ENCODE results near the gene GRM4. TPM values are rescaled to one million over a fixed set of nuclear protein-coding genes. Genes with fewer than 3 reads are reported as not detected.
"Not testable (repeated sequence)": the region's sequence is repeated elsewhere in the genome, so short reads cannot be mapped to it uniquely, and the experiment has no call there.

The GRM4 gene
- total RNA-seq: under 1 TPM in 4 of 5 donors, not detected in 1; 0.10 to 0.38 (median 0.21) TPM
- total RNA-seq (2013): 0.02 TPM
- total RNA-seq: 0 to 0.41 (median 0.10) reads per million in 29 experiments

GRCh38 chr6:34146021-34146782, at the start of gene GRM4:
Gene GRM4, minus strand, starts transcription at chr6:34146087. Its CDS starts 12,591 bp downstream, at chr6:34133496.
- Histone ChIP-seq H3K9me3 (no peaks in the 10 kb centered on the region), H3K4me3 (ENCODE audit: control insufficient read depth in 1 of 2, extremely low read depth in 1 of 2, low read length in 1 of 2) (peak within 1 kb of the TSS; percentile 24 to 79), H3K27me3 (replicated peaks in 1 of 2; ENCODE audit: control insufficient read depth in 2 of 2, extremely low read depth in 1 of 2, insufficient read depth in 2 of 2, low read length in 1 of 2) (peaks cover 6 to 88% of the 10 kb centered on the region in 2 experiments), H3K4me1 (ENCODE audit: control insufficient read depth in 1 of 2, extremely low read depth in 1 of 2, insufficient read depth in 2 of 2, low read length in 2 of 2) (peaks cover 12 to 39% of the 10 kb centered on the region in 2 experiments), H3K27ac (ENCODE audit: low read length) (no peak within 1 kb of the TSS), H3K36me3 (ENCODE audit: control insufficient read depth in 2 of 2, extremely low read depth in 1 of 2, insufficient read depth in 1 of 2, low read length in 1 of 2) (no peaks in the 10 kb centered on the region)
- 55% methylated on average over 12 of the region's 20 CpGs for WGBS (ENCODE audit: insufficient coverage)
- no peak for ATAC-seq (replicated peaks in 1 of 4)
- Mint-ChIP-seq H3K27ac (no peak within 1 kb of the TSS), H3K4me1 (peaks cover 14 to 28% (median 17%) of the 10 kb centered on the region in 3 donors), H3K4me3 (peak within 1 kb of the TSS; percentile 68 to 78 (median 68)), H3K27me3 (peaks cover 33 to 70% of the 10 kb centered on the region in 2 donors), H3K36me3 (no peaks in the 10 kb centered on the region), H3K9me3 (no peaks in the 10 kb centered on the region)
- ChIA-PET CTCF (interaction anchor here (0.6 to 1.3 kb wide), 3 partner anchors 10 to 91 kb away, joined by 3 to 4 read pairs (median 3); no protein-coding TSS in a partner anchor), POLR2A (no interaction called here)
- DNase-seq: no peak

- H3K27ac Mint-ChIP-seq: no peak overlapping the region
- H3K9me3 Mint-ChIP-seq: no peaks in the 10 kb centered on the region
- DNase-seq (no peak), ATAC-seq (replicated peaks in 1 of 4) (no peak)
- H3K4me1 Mint-ChIP-seq: peaks cover 13 to 16% (median 16%) of the 10 kb centered on the region in 3 donors
- H3K27ac ChIP-seq (ENCODE audit: low read length): no peak overlapping the region
- WGBS (ENCODE audit: insufficient coverage): 90% methylated on average over 2 of the region's 3 CpGs
- H3K4me3 Mint-ChIP-seq: peak overlapping the region in 1 of 3 donors; percentile 27
- H3K36me3 ChIP-seq (ENCODE audit: control insufficient read depth in 2 of 2, extremely low read depth in 1 of 2, insufficient read depth in 1 of 2, low read length in 1 of 2): no peaks in the 10 kb centered on the region
- no peaks in the 10 kb centered on the region for H3K27me3 Mint-ChIP-seq
- CTCF ChIA-PET: interaction anchor here in 1 of 2 donors (0.8 to 1.4 kb wide), 3 partner anchors 55 to 413 kb away, joined by 3 to 11 read pairs (median 3); no protein-coding TSS in a partner anchor
- peaks cover 0 to 11% of the 10 kb centered on the region in 2 experiments for H3K27me3 ChIP-seq (replicated peaks in 1 of 2; ENCODE audit: control insufficient read depth in 2 of 2, extremely low read depth in 1 of 2, insufficient read depth in 2 of 2, low read length in 1 of 2)
- POLR2A ChIA-PET: no interaction called here
- H3K9me3 ChIP-seq: no peaks in the 10 kb centered on the region
- H3K36me3 Mint-ChIP-seq: no peaks in the 10 kb centered on the region
- no peak overlapping the region for H3K4me3 ChIP-seq (ENCODE audit: control insufficient read depth in 1 of 2, extremely low read depth in 1 of 2, low read length in 1 of 2)
- peaks cover 0 to 21% of the 10 kb centered on the region in 2 experiments for H3K4me1 ChIP-seq (ENCODE audit: control insufficient read depth in 1 of 2, extremely low read depth in 1 of 2, insufficient read depth in 2 of 2, low read length in 2 of 2)
These were observed 48.9 kb upstream of the GRM4 start for GRCh38 chr6:34194772-34195171.

GRCh38 chr6:34190504-34191122, 44.7 kb upstream of the GRM4 start:
- Mint-ChIP-seq H3K4me3 (no peak overlapping the region), H3K4me1 (peaks cover 11 to 12% (median 12%) of the 10 kb centered on the region in 3 donors), H3K27me3 (no peaks in the 10 kb centered on the region), H3K9me3 (no peaks in the 10 kb centered on the region), H3K27ac (peak overlapping the region in 1 of 2 donors; percentile 50), H3K36me3 (no peaks in the 10 kb centered on the region)
- 97% methylated on average over 10 of the region's 14 CpGs for WGBS (ENCODE audit: insufficient coverage)
- ATAC-seq (replicated peaks in 1 of 4): peak in 1 of 4 experiments; percentile 55
- H3K4me1 ChIP-seq (ENCODE audit: control insufficient read depth in 1 of 2, extremely low read depth in 1 of 2, insufficient read depth in 2 of 2, low read length in 2 of 2): peaks cover 0 to 11% of the 10 kb centered on the region in 2 experiments
- ChIA-PET POLR2A (interaction anchor here (0.6 to 0.8 kb wide), 2 partner anchors 14 to 29 kb away, joined by 3 to 4 read pairs; no protein-coding TSS in a partner anchor), CTCF (interaction anchor here (0.5 to 1.9 kb wide), 4 partner anchors 27 to 735 kb away, joined by 3 to 8 read pairs (median 4); no protein-coding TSS in a partner anchor)
- no peak for DNase-seq
- H3K36me3 ChIP-seq (ENCODE audit: control insufficient read depth in 2 of 2, extremely low read depth in 1 of 2, insufficient read depth in 1 of 2, low read length in 1 of 2): no peaks in the 10 kb centered on the region
- no peak overlapping the region for H3K27ac ChIP-seq (ENCODE audit: low read length)
- H3K27me3 ChIP-seq (replicated peaks in 1 of 2; ENCODE audit: control insufficient read depth in 2 of 2, extremely low read depth in 1 of 2, insufficient read depth in 2 of 2, low read length in 1 of 2): peaks cover 0 to 2% of the 10 kb centered on the region in 2 experiments
- H3K4me3 ChIP-seq (ENCODE audit: control insufficient read depth in 1 of 2, extremely low read depth in 1 of 2, low read length in 1 of 2): no peak overlapping the region
- H3K9me3 ChIP-seq: no peaks in the 10 kb centered on the region

GRCh38 chr6:34189806-34190503, 44.1 kb upstream of the GRM4 start:
- Mint-ChIP-seq H3K27me3 (no peaks in the 10 kb centered on the region), H3K4me1 (peaks cover 10 to 13% (median 12%) of the 10 kb centered on the region in 3 donors), H3K36me3 (no peaks in the 10 kb centered on the region), H3K4me3 (no peak overlapping the region), H3K27ac (peak overlapping the region in 1 of 2 donors; percentile 50), H3K9me3 (no peaks in the 10 kb centered on the region)
- ChIA-PET CTCF (interaction anchor here (0.5 to 1.9 kb wide), 4 partner anchors 26 to 225 kb away, joined by 3 to 8 read pairs (median 4); no protein-coding TSS in a partner anchor), POLR2A (interaction anchor here (0.6 to 0.8 kb wide), 2 partner anchors 15 to 30 kb away, joined by 3 to 4 read pairs; no protein-coding TSS in a partner anchor)
- ATAC-seq (replicated peaks in 1 of 4) (peak; percentile 69 to 96 (median 74)), DNase-seq (peak; percentile 31 to 80 (median 53))
- H3K9me3 ChIP-seq: no peaks in the 10 kb centered on the region
- no peaks in the 10 kb centered on the region for H3K27me3 ChIP-seq (replicated peaks in 1 of 2; ENCODE audit: control insufficient read depth in 2 of 2, extremely low read depth in 1 of 2, insufficient read depth in 2 of 2, low read length in 1 of 2)
- no peaks in the 10 kb centered on the region for H3K36me3 ChIP-seq (ENCODE audit: control insufficient read depth in 2 of 2, extremely low read depth in 1 of 2, insufficient read depth in 1 of 2, low read length in 1 of 2)
- H3K4me1 ChIP-seq (ENCODE audit: control insufficient read depth in 1 of 2, extremely low read depth in 1 of 2, insufficient read depth in 2 of 2, low read length in 2 of 2): peaks cover 3 to 11% of the 10 kb centered on the region in 2 experiments
- WGBS (ENCODE audit: insufficient coverage): 77% methylated on average over 11 of the region's 12 CpGs
- no peak overlapping the region for H3K4me3 ChIP-seq (ENCODE audit: control insufficient read depth in 1 of 2, extremely low read depth in 1 of 2, low read length in 1 of 2)
- no peak overlapping the region for H3K27ac ChIP-seq (ENCODE audit: low read length)

GRCh38 chr6:34184726-34185125, 38.8 kb upstream of the GRM4 start:
- H3K4me1 Mint-ChIP-seq: peaks cover 26 to 30% (median 29%) of the 10 kb centered on the region in 3 donors
- H3K27me3 Mint-ChIP-seq; H3K27me3 ChIP-seq (replicated peaks in 1 of 2; ENCODE audit: control insufficient read depth in 2 of 2, extremely low read depth in 1 of 2, insufficient read depth in 2 of 2, low read length in 1 of 2); H3K36me3 Mint-ChIP-seq; H3K27ac Mint-ChIP-seq; H3K4me3 Mint-ChIP-seq; H3K36me3 ChIP-seq (ENCODE audit: control insufficient read depth in 2 of 2, extremely low read depth in 1 of 2, insufficient read depth in 1 of 2, low read length in 1 of 2); DNase-seq; H3K27ac ChIP-seq (ENCODE audit: low read length); H3K9me3 ChIP-seq; ATAC-seq (replicated peaks in 1 of 4); H3K9me3 Mint-ChIP-seq; H3K4me3 ChIP-seq (ENCODE audit: control insufficient read depth in 1 of 2, extremely low read depth in 1 of 2, low read length in 1 of 2): not testable (repeated sequence)
- ChIA-PET CTCF (interaction anchor here in 1 of 2 donors (0.6 kb wide), 1 partner anchor 87 kb away, joined by 4 read pairs; no protein-coding TSS in a partner anchor), POLR2A (interaction anchor here in 1 of 2 donors (0.6 to 0.7 kb wide), 2 partner anchors 14 to 64 kb away, joined by 3 to 7 read pairs; partner anchors contain the start of gene SMIM29)
- 95% methylated on average over 2 of the region's 5 CpGs for WGBS (ENCODE audit: insufficient coverage)
- H3K4me1 ChIP-seq (ENCODE audit: control insufficient read depth in 1 of 2, extremely low read depth in 1 of 2, insufficient read depth in 2 of 2, low read length in 2 of 2): peaks cover 21 to 25% of the 10 kb centered on the region in 2 experiments

Data from T-cell (primary cell).